CD4-positive, alpha-beta T cell (primary cell): Measurements from ENCODE around the gene MRPS15. TPM values are rescaled to one million over a fixed set of nuclear protein-coding genes. Genes with fewer than 3 reads are reported as not detected.

Experiments used
- ATAC-seq: fragments of 200-7000 bp; cut with Tn5 transposase; one replicate; pipeline ENCODE4 v1.10.0; 2022; ENCODE audit warnings: mild to moderate bottlenecking; ENCODE audit not compliant: poor library complexity
- CTCF ChIA-PET: fragments of 350-600 bp; sonication (Branson Sonifier 250); formaldehyde crosslinking; loops from one replicate; lab custom pipeline; 2021; ENCODE audit warnings: antibody characterized with exemption, inconsistent platforms; lab: Charles Lee
- POLR2A ChIA-PET: fragments of 350-600 bp; sonication (Branson Sonifier 250); formaldehyde crosslinking; loops from one replicate; lab custom pipeline; 2021; ENCODE audit warnings: antibody characterized with exemption, inconsistent platforms; lab: Charles Lee
- DNase-seq, 14 experiments: peaks; one replicate each; pipeline ENCODE4 v3.0.0-alpha.2; 2013 to 2020; ENCODE audit warnings: mixed read lengths in 2 of 14
- H3K27ac ChIP-seq, 2 donors: one replicate each; pipeline versions ENCODE4 v1.5.1 to v1.7.0; 2013; ENCODE audit warnings: low read length in 2 of 2, low read depth in 1 of 2, mild to moderate bottlenecking in 1 of 2
- H3K27me3 ChIP-seq, 2 experiments: 1 replicate in 1 of 2; 2 replicates in 1 of 2; pipeline versions ENCODE4 v1.6.1 to v1.7.0; 2013; ENCODE audit warnings: low read length in 2 of 2, control low read depth in 1 of 2, mild to moderate bottlenecking in 1 of 2, moderate library complexity in 1 of 2; ENCODE audit not compliant: insufficient read depth in 2 of 2, control insufficient read depth in 1 of 2
- H3K36me3 ChIP-seq: one replicate; pipeline ENCODE4 v1.6.1; 2013; ENCODE audit warnings: low read length, control low read depth; ENCODE audit not compliant: insufficient read depth
- H3K4me1 ChIP-seq: one replicate; pipeline ENCODE4 v1.6.1; 2013; ENCODE audit warnings: low read length, control low read depth; ENCODE audit not compliant: insufficient read depth
- H3K4me3 ChIP-seq: one replicate; pipeline ENCODE4 v1.5.1; 2013; ENCODE audit warnings: mild to moderate bottlenecking, low read length, moderate library complexity
- H3K9me3 ChIP-seq, 2 experiments: 1 replicate in 1 of 2; 2 replicates in 1 of 2; pipeline versions ENCODE4 v1.6.1 to v1.7.0; 2013; ENCODE audit warnings: low read length in 2 of 2, mild to moderate bottlenecking in 2 of 2, control low read depth in 1 of 2, moderate library complexity in 1 of 2; ENCODE audit not compliant: control insufficient read depth in 1 of 2, insufficient read depth in 1 of 2
- H3K27ac Mint-ChIP-seq: one replicate; pipeline ENCODE4 v1.8.0; 2020; ENCODE audit warnings: mixed read lengths
- H3K27me3 Mint-ChIP-seq: one replicate; pipeline ENCODE4 v1.8.0; 2021; ENCODE audit warnings: mixed read lengths
- H3K36me3 Mint-ChIP-seq: one replicate; pipeline ENCODE4 v1.8.0; 2021; ENCODE audit warnings: low read depth, mixed read lengths
- H3K4me1 Mint-ChIP-seq: one replicate; pipeline ENCODE4 v1.8.0; 2021; ENCODE audit warnings: low read depth, mixed read lengths
- H3K4me3 Mint-ChIP-seq: one replicate; pipeline ENCODE4 v1.8.0; 2020; ENCODE audit warnings: mild to moderate bottlenecking, mixed read lengths
- H3K9me3 Mint-ChIP-seq: one replicate; pipeline ENCODE4 v1.8.0; 2020; ENCODE audit warnings: mixed read lengths
- intact Hi-C, 2 experiments: fragments of 100-400 bp; cut with DNase I in 1 of 2; cut with micrococcal nuclease in 1 of 2; formaldehyde crosslinking; loops; one replicate each; pipeline versions ENCODE4 v1.15.1 to v1.9.0; 2023 to 2025; cut with DNase I, micrococcal nuclease
- total RNA-seq, 174 experiments: library from RNA in 2 of 174; stranded (reverse) in 2 of 174; gene quantifications; one replicate each; pipeline ENCODE4 v1.2.3 and lab custom pipeline; 2021 to 2026
- TF ChIP-seq, protein P1 (sequence below): fragments of 200-600 bp; IDR thresholded peaks from one replicate; pipeline ENCODE4 v1.8.0; 2022; ENCODE audit warnings: antibody characterized with exemption, mild to moderate bottlenecking

Gene MRPS15
- total RNA-seq, 2 experiments from 2014 or later = 35.4 to 36.4 TPM

DNA sequence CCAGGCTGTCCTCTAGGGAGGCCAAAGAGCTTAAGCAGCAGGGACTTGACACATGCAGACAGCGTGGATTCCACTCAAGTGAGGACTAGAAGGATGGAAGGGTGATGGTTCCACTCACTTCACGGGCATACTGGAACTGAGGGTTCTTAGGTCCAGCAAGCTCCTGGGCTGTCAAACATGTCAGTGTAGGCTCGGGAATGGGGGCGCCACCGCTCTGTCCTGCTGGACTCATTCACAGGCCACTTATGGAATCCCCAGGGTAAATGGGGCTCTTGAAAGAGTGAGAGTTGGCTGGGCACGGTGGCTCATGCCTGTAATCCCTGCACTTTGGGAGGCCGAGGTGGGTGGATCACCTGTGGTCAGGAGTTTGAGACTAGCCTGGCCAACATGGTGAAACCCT lies 46.2 kb upstream of the MRPS15 start:
- no peak for ATAC-seq
- peak in 1 of 14 experiments; percentile 26 for DNase-seq
- CTCF ChIA-PET = no interaction called here

DNA sequence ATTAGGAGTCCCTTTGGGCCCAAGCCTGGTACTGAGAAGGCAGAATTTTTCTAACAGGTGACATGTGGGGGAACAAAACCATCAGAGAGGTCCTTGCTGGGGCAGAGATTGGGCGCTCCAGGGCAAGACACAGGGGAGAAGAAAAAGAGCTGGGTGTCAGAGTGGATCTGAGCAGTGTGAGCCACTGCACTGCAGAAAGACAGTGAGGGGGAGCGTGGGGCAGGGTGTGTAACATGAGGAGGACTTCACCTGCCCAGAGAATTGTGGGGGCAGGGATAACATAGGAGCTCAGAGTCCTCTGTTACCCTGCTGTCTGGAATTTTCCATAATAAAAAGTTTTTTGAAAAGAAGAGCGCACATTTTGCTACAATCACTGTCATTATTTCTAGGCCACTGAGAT lies 44.1 kb upstream of the MRPS15 start:
- Mint-ChIP-seq H3K36me3 (no peaks in the 10 kb centered on the region), H3K27me3 (peaks cover 19% of the 10 kb centered on the region), H3K4me1 (no peaks in the 10 kb centered on the region), H3K27ac (no peak overlapping the region), H3K4me3 (no peak overlapping the region), H3K9me3 (no peaks in the 10 kb centered on the region)
- no peaks in the 10 kb centered on the region for H3K9me3 ChIP-seq
- CTCF ChIA-PET = no interaction called here
- no peaks in the 10 kb centered on the region for H3K36me3 ChIP-seq
- TF ChIP-seq, protein P1, sequence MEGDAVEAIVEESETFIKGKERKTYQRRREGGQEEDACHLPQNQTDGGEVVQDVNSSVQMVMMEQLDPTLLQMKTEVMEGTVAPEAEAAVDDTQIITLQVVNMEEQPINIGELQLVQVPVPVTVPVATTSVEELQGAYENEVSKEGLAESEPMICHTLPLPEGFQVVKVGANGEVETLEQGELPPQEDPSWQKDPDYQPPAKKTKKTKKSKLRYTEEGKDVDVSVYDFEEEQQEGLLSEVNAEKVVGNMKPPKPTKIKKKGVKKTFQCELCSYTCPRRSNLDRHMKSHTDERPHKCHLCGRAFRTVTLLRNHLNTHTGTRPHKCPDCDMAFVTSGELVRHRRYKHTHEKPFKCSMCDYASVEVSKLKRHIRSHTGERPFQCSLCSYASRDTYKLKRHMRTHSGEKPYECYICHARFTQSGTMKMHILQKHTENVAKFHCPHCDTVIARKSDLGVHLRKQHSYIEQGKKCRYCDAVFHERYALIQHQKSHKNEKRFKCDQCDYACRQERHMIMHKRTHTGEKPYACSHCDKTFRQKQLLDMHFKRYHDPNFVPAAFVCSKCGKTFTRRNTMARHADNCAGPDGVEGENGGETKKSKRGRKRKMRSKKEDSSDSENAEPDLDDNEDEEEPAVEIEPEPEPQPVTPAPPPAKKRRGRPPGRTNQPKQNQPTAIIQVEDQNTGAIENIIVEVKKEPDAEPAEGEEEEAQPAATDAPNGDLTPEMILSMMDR = no peak
- H3K4me3 ChIP-seq = no peak overlapping the region
- no peak overlapping the region for H3K27ac ChIP-seq
- no peaks in the 10 kb centered on the region for H3K4me1 ChIP-seq
- POLR2A ChIA-PET = no interaction called here
- DNase-seq (peak in 1 of 14 experiments; percentile 16), ATAC-seq (no peak)
- intact Hi-C loops = no loop called here
- H3K27me3 ChIP-seq = peaks cover 0 to under 1% of the 10 kb centered on the region in 2 experiments

More for the DNA sequence above, 46.2 kb upstream of the MRPS15 start:
- intact Hi-C loops = no loop called here
- no peaks in the 10 kb centered on the region for H3K9me3 Mint-ChIP-seq
- POLR2A ChIA-PET = no interaction called here
- H3K36me3 Mint-ChIP-seq = no peaks in the 10 kb centered on the region
- H3K4me1 Mint-ChIP-seq = no peaks in the 10 kb centered on the region
- H3K27me3 Mint-ChIP-seq = peaks cover 19% of the 10 kb centered on the region
- Histone ChIP-seq H3K27ac (no peak overlapping the region), H3K9me3 (no peaks in the 10 kb centered on the region), H3K36me3 (no peaks in the 10 kb centered on the region), H3K4me1 (no peaks in the 10 kb centered on the region), H3K27me3 (no peaks in the 10 kb centered on the region), H3K4me3 (no peak overlapping the region)
- TF ChIP-seq, protein P1 = no peak
- H3K4me3 Mint-ChIP-seq = no peak overlapping the region
- H3K27ac Mint-ChIP-seq = no peak overlapping the region

DNA sequence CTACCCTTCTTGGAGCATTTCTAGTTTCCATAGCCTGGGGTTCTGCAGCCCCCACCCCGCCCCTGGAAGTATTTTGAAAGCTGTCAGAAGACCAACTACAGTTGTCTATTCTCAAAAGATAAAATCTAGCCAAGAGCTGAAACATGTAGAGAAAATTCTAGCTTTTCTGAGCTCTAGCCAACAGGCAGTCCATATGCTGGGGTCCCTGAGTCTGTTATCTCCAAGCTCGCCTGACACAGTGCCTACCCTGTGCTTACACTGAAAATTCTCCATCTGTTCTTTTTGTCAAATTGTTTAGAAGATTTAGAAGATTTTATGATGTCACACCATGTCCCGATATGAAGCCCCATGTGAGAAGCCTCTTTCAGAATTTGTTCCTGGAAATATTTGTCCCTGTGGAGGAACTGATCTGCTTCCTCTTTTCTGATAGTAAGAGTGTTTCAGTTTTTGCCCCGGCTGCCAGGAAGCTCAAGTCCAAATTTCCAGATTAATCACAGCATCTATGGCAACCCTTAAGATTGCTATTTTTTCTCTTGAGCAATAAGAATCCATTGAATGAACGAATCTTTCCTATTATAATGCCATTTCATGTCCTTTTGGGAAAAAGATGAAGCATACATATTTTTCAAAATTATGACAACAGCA lies 42.2 kb upstream of the MRPS15 start:
- Histone ChIP-seq H3K4me3 (no peak overlapping the region), H3K27ac (no peak overlapping the region), H3K36me3 (no peaks in the 10 kb centered on the region), H3K9me3 (no peaks in the 10 kb centered on the region), H3K4me1 (no peaks in the 10 kb centered on the region), H3K27me3 (peaks cover 0 to 7% of the 10 kb centered on the region in 2 experiments)
- ATAC-seq = no peak
- no peak overlapping the region for H3K4me3 Mint-ChIP-seq
- H3K27me3 Mint-ChIP-seq = peaks cover 26% of the 10 kb centered on the region
- no peak overlapping the region for H3K27ac Mint-ChIP-seq
- peak in 1 of 14 experiments; percentile 15 for DNase-seq
- ChIA-PET POLR2A (no interaction called here), CTCF (interaction anchor here (0.8 kb wide), 1 partner anchor 10 kb away, joined by 3 read pairs; no protein-coding TSS in a partner anchor)
- H3K9me3 Mint-ChIP-seq = no peaks in the 10 kb centered on the region
- no peaks in the 10 kb centered on the region for H3K36me3 Mint-ChIP-seq
- H3K4me1 Mint-ChIP-seq = no peaks in the 10 kb centered on the region
- intact Hi-C loops = no loop called here
- TF ChIP-seq, protein P1 = no peak
